Ovary (tissue), 9 donors: ENCODE data around the gene CACNA1C. TPM values are rescaled to one million over a fixed set of nuclear protein-coding genes. Genes with fewer than 3 reads are reported as not detected.

ENCODE experiments used
- DNase-seq, 5 donors: peaks; one replicate each; pipeline ENCODE4 v3.0.0-alpha.2; 2019 to 2020
- H3K27ac ChIP-seq, 2 donors: fragments of 200-600 bp; one replicate each; pipeline versions ENCODE4 v1.5.1 to v1.8.0; 2019 to 2022
- H3K27me3 ChIP-seq: fragments of 200-600 bp; one replicate; pipeline ENCODE4 v1.8.0; 2022
- H3K36me3 ChIP-seq: fragments of 200-600 bp; sonication (generic); one replicate; pipeline ENCODE4 v1.5.1; 2019
- H3K4me1 ChIP-seq: one replicate; pipeline ENCODE4 v1.8.1; 2013; ENCODE audit warnings: mild to moderate bottlenecking, moderate library complexity; ENCODE audit not compliant: insufficient read depth
- H3K4me3 ChIP-seq: fragments of 200-600 bp; sonication (generic); one replicate; pipeline ENCODE4 v1.5.1; 2017
- H3K9me3 ChIP-seq, 2 donors: fragments of 200-600 bp in 1 of 2; sonication (generic) in 1 of 2; one replicate each; pipeline versions ENCODE4 v1.5.1 to v1.8.1; 2013 to 2019; ENCODE audit warnings: mild to moderate bottlenecking in 1 of 2, moderate library complexity in 1 of 2
- CTCF ChIP-seq, 3 donors: fragments of 450-650 bp in 2 of 3; fragments of 200-600 bp in 1 of 3; IDR thresholded peaks; one replicate each; pipeline versions ENCODE4 v1.5.1 to v1.8.0; 2016 to 2022; ENCODE audit warnings: antibody characterized with exemption in 3 of 3, mild to moderate bottlenecking in 1 of 3
- EP300 ChIP-seq: sonication (generic); formaldehyde crosslinking; IDR thresholded peaks from one replicate; pipeline ENCODE4 v1.6.1; 2017; ENCODE audit warnings: antibody characterized with exemption
- POLR2A ChIP-seq: fragments of 450-650 bp; IDR thresholded peaks from one replicate; pipeline ENCODE4 v1.6.1; 2017; ENCODE audit warnings: antibody characterized with exemption, mild to moderate bottlenecking, moderate library complexity
- WGBS, 3 donors: extraction: QIAGEN DNeasy Blood & Tissue Kit in 1 of 3; methylation state at CpG; one replicate each; pipeline versions ENCODE4 v1.1.5 to v1.1.7; 2013 to 2017; 5-methylcytosine and 5-hydroxymethylcytosine counted together
- intact Hi-C, 4 donors: fragments of 100-400 bp; cut with DNase I; formaldehyde crosslinking; loops; one replicate each; pipeline versions ENCODE4 v1.11.0 to v1.15.1; 2022 to 2023
- polyA plus RNA-seq, 2 donors: library from polyadenylated mRNA; stranded (reverse); fragments of 200-250 nt in 1 of 2; fragments of 350-450 nt in 1 of 2; fragmentation: Illumina TruSeq in 1 of 2; extraction: RNeasy Lipid Tissue Mini Kit (QIAGEN cat#74804) in 1 of 2; gene quantifications; one replicate each; pipeline ENCODE4 v1.2.3, GENCODE V29; 2013 to 2014
- total RNA-seq, 7 donors: library from RNA; depleted of rRNA in 2 of 7; stranded (reverse); fragments of >200 nt in 2 of 7; fragmentation: NEBNext Ultra II Directional in 3 of 7; extraction: Animal tissue kit (Norgen Biotek cat#: 25700) in 3 of 7; gene quantifications; one replicate each; pipeline versions ENCODE4 v1.1.0 to v1.2.4, GENCODE V29; 2016 to 2023
- donor health status: DM: no; HTN: no; CAD: no; lungs with moderate emphysema.
- donor health status: DM: no; HTN: no; CAD: no.
- donor health status: Bipolar disorder and iron deficiency.
- donor health status: DM: yes; HTN: yes; CAD: no.
- donor health status: DM: no; HTN: no; CAD: no.
- donor health status: DM: yes; HTN: yes; CAD: no.

Gene CACNA1C
- total and polyA plus RNA-seq, 9 donors, result 2.2 to 8.3 (median 3.7) TPM

- intact Hi-C loops, result no loop called here
- 92 to 95% (median 95%) methylated on average over 6 of the region's 6 CpGs for WGBS, 3 donors
- Histone ChIP-seq H3K4me3 (no peak overlapping the region), H3K36me3 (no peaks in the 10 kb centered on the region), H3K4me1 (no peaks in the 10 kb centered on the region), H3K27ac (no peak overlapping the region), H3K9me3 (no peaks in the 10 kb centered on the region), H3K27me3 (no peaks in the 10 kb centered on the region)
- TF ChIP-seq EP300, result no peak
- no peak for TF ChIP-seq POLR2A
- no peak for TF ChIP-seq CTCF (IDR thresholded peaks at IDR 0.05)
- no peak for DNase-seq
Observed at GRCh38 chr12:2082321-2082720, 29.5 kb downstream of the CACNA1C start.

- Histone ChIP-seq H3K4me1 (no peaks in the 10 kb centered on the region), H3K27ac (no peak overlapping the region), H3K27me3 (no peaks in the 10 kb centered on the region), H3K36me3 (no peaks in the 10 kb centered on the region), H3K9me3 (no peaks in the 10 kb centered on the region), H3K4me3 (no peak overlapping the region)
- intact Hi-C loops, result no loop called here
- TF ChIP-seq POLR2A (no peak), CTCF (IDR thresholded peaks at IDR 0.05) (no peak), EP300 (no peak)
- WGBS, 3 donors, result 35 to 82% (median 75%) methylated on average over 1 of the region's 1 CpG
- no peak for DNase-seq
Observed at GRCh38 chr12:2083008-2083407, 30.2 kb downstream of the CACNA1C start.

- intact Hi-C loops, result no loop called here
- Histone ChIP-seq H3K4me1 (no peaks in the 10 kb centered on the region), H3K9me3 (no peaks in the 10 kb centered on the region), H3K27ac (no peak overlapping the region), H3K36me3 (no peaks in the 10 kb centered on the region), H3K27me3 (no peaks in the 10 kb centered on the region), H3K4me3 (no peak overlapping the region)
- TF ChIP-seq POLR2A (no peak), EP300 (no peak), CTCF (IDR thresholded peaks at IDR 0.05) (no peak)
- DNase-seq, result no peak
- 59 to 68% (median 60%) methylated on average over 1 of the region's 1 CpG for WGBS, 3 donors
Observed at GRCh38 chr12:2083561-2083960, 30.8 kb downstream of the CACNA1C start.

GRCh38 chr12:2084553-2085296, 31.9 kb downstream of the CACNA1C start:
- no peak overlapping the region for H3K4me3 ChIP-seq
- intact Hi-C loops, result no loop called here
- no peak for DNase-seq
- H3K4me1 ChIP-seq, result no peaks in the 10 kb centered on the region
- H3K27ac ChIP-seq, result no peak overlapping the region
- 25 to 39% (median 37%) methylated on average over 4 of the region's 4 CpGs for WGBS, 3 donors
- H3K27me3 ChIP-seq, result no peaks in the 10 kb centered on the region
- TF ChIP-seq EP300, result no peak
- TF ChIP-seq CTCF (IDR thresholded peaks at IDR 0.05), result no peak
- no peak for TF ChIP-seq POLR2A
- no peaks in the 10 kb centered on the region for H3K9me3 ChIP-seq
- no peaks in the 10 kb centered on the region for H3K36me3 ChIP-seq
